HEK293 (cell line): Measurements from ENCODE around the gene ZNF224.
"Not testable (repeated sequence)": the region's sequence is repeated elsewhere in the genome, so short reads cannot be mapped to it uniquely, and the experiment has no call there.

Source experiments
- CTCF ChIA-PET: fragments of 350-600 bp; formaldehyde crosslinking; extraction: SDS; loops from one replicate; lab custom pipeline; 2021; ENCODE audit warnings: antibody characterized with exemption; lab: Yijun Ruan, JAX
- POLR2A ChIA-PET: fragments of 300-600 bp; formaldehyde crosslinking; extraction: SDS; loops from one replicate; lab custom pipeline; 2020; ENCODE audit warnings: antibody characterized with exemption, inconsistent platforms; lab: Yijun Ruan, JAX
- H3K27ac ChIP-seq: fragments of 200-500 bp; sonication (Bioruptor generic); 2 replicates; pipeline ENCODE4 v1.5.1; 2014; ENCODE audit warnings: low read depth, low read length, control low read depth, inconsistent platforms; ENCODE audit errors: extremely low read depth
- H3K36me3 ChIP-seq, 2 experiments: fragments of 200-500 bp in 1 of 2; sonication (Bioruptor generic) in 1 of 2; 1 replicate in 1 of 2; 2 replicates in 1 of 2; pipeline ENCODE4 v1.5.1; 2014 to 2017; ENCODE audit warnings: inconsistent platforms in 2 of 2, low read length in 2 of 2; ENCODE audit not compliant: control insufficient read depth in 2 of 2, insufficient read depth in 1 of 2
- H3K4me1 ChIP-seq: fragments of 200-500 bp; sonication (Bioruptor generic); 2 replicates; pipeline ENCODE4 v1.5.1; 2014; ENCODE audit warnings: mild to moderate bottlenecking, low read length, inconsistent platforms; ENCODE audit not compliant: control insufficient read depth, insufficient read depth
- H3K4me3 ChIP-seq: 2 replicates; pipeline ENCODE4 v1.5.1; 2011; ENCODE audit warnings: low read depth, mild to moderate bottlenecking, control low read depth, low read length, moderate library complexity
- H3K9me3 ChIP-seq: fragments of 200-500 bp; sonication (Bioruptor generic); 2 replicates; pipeline ENCODE4 v1.5.1; 2014; ENCODE audit warnings: low read depth, low read length, inconsistent platforms; ENCODE audit not compliant: control insufficient read depth, insufficient read depth
- EGR2 ChIP-seq: fragments of 450-650 bp; formaldehyde crosslinking; IDR thresholded peaks from 2 replicates; pipeline ENCODE4 v1.5.1; 2016; ENCODE audit warnings: low read depth, missing biosample characterization, missing genetic modification characterization
- IKZF3 ChIP-seq: fragments of 450-650 bp; IDR thresholded peaks from 2 replicates; pipeline ENCODE4 v1.5.0; 2018; ENCODE audit warnings: missing biosample characterization, mild to moderate bottlenecking, missing genetic modification characterization, moderate library complexity
- PRDM1 ChIP-seq: fragments of 450-650 bp; formaldehyde crosslinking; IDR thresholded peaks from 2 replicates; pipeline ENCODE4; 2016; ENCODE audit warnings: missing biosample characterization, missing genetic modification characterization
- SP3 ChIP-seq: fragments of 450-650 bp; formaldehyde crosslinking; IDR thresholded peaks from 2 replicates; pipeline ENCODE4 v1.5.1; 2016; ENCODE audit warnings: missing biosample characterization, missing genetic modification characterization
- ZBTB10 ChIP-seq: fragments of 450-650 bp; formaldehyde crosslinking; IDR thresholded peaks from 2 replicates; pipeline ENCODE4 v1.5.1; 2016; ENCODE audit warnings: missing biosample characterization, missing genetic modification characterization
- ZNF146 ChIP-seq: fragments of 450-650 bp; formaldehyde crosslinking; IDR thresholded peaks from 2 replicates; pipeline ENCODE4 v1.5.1; 2016; ENCODE audit warnings: missing biosample characterization, missing genetic modification characterization
- ZNF223 ChIP-seq: fragments of 450-650 bp; formaldehyde crosslinking; IDR thresholded peaks from 2 replicates; pipeline ENCODE4 v1.5.1; 2016; ENCODE audit warnings: missing biosample characterization, missing genetic modification characterization
- ZNF580 ChIP-seq: fragments of 450-650 bp; formaldehyde crosslinking; IDR thresholded peaks from 2 replicates; pipeline ENCODE4 v1.5.1; 2016; ENCODE audit warnings: missing biosample characterization, missing genetic modification characterization
- ZNF621 ChIP-seq: fragments of 450-650 bp; formaldehyde crosslinking; IDR thresholded peaks from 2 replicates; pipeline ENCODE4 v1.5.1; 2017; ENCODE audit warnings: missing biosample characterization, missing genetic modification characterization
- ZNF677 ChIP-seq: fragments of 450-650 bp; IDR thresholded peaks from 2 replicates; pipeline ENCODE4 v1.5.0; 2018; ENCODE audit warnings: missing biosample characterization, mild to moderate bottlenecking, missing genetic modification characterization, moderate library complexity
- TF ChIP-seq, protein P1 (sequence below): fragments of 450-650 bp; formaldehyde crosslinking; conservative IDR thresholded peaks from 2 replicates; pipeline ENCODE4 v1.5.1; 2016; ENCODE audit warnings: low read depth, missing biosample characterization, missing genetic modification characterization
- TF ChIP-seq, protein P2 (sequence below): fragments of 450-650 bp; formaldehyde crosslinking; IDR thresholded peaks from 2 replicates; pipeline ENCODE4 v1.5.1; 2016; ENCODE audit warnings: missing biosample characterization, missing genetic modification characterization

Gene ZNF224

DNA sequence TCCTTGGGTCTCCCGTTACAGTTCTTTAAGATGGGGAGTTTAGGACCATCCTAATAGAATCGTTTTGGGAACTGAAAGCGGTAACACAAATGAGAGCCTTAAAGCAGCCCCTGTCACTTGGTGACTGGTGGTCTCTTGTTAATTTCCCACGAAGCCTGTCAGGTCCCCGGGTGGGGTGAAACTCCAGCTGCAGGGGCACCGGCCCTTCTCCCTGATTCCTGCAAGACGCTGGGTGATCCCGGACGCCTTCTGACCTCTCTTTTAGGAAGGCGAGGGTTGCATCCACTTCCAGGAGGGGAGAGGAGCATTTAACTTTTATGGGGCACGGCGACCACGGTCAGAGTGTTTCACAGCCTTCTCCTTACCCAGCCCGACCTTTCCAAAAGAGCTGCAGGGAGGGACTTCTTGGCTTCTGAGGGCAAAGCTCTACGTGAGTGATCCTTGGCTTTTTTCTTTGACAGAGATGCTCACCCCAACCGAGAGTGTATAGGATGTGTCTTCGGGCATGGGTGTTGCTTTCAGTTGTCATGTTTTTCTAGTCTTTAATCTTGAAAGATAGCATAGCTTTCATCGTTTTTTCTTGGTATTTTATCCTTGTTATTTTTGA is 19.7 kb downstream of the ZNF224 start:
- ChIA-PET POLR2A (interaction anchor here (0.6 to 3.5 kb wide), 13 partner anchors 8 to 287 kb away, joined by 3 to 33 read pairs (median 5); partner anchors contain the start of genes ZNF223, ZNF224, ZNF226 and ZNF227), CTCF (interaction anchor here (0.6 to 1.2 kb wide), 8 partner anchors 11 to 832 kb away, joined by 3 to 4 read pairs (median 3); partner anchors contain the start of genes APOC2, ZNF226 and ZNF227)
- TF ChIP-seq ZNF677 (no peak), SP3 (tag by site-specific recombination) (no peak), ZBTB10 (tag by site-specific recombination) (0 out of 2 replicates have a peak, but pooled peaks have one; percentile 2), PRDM1 (0 out of 2 replicates have a peak, but pooled peaks have one; percentile 4), ZNF223 (0 out of 2 replicates have a peak, but pooled peaks have one; percentile 9), EGR2 (no peak), IKZF3 (tag by site-specific recombination) (peak; percentile 67), ZNF621 (tag by site-specific recombination) (no peak)
- TF ChIP-seq, protein P1, sequence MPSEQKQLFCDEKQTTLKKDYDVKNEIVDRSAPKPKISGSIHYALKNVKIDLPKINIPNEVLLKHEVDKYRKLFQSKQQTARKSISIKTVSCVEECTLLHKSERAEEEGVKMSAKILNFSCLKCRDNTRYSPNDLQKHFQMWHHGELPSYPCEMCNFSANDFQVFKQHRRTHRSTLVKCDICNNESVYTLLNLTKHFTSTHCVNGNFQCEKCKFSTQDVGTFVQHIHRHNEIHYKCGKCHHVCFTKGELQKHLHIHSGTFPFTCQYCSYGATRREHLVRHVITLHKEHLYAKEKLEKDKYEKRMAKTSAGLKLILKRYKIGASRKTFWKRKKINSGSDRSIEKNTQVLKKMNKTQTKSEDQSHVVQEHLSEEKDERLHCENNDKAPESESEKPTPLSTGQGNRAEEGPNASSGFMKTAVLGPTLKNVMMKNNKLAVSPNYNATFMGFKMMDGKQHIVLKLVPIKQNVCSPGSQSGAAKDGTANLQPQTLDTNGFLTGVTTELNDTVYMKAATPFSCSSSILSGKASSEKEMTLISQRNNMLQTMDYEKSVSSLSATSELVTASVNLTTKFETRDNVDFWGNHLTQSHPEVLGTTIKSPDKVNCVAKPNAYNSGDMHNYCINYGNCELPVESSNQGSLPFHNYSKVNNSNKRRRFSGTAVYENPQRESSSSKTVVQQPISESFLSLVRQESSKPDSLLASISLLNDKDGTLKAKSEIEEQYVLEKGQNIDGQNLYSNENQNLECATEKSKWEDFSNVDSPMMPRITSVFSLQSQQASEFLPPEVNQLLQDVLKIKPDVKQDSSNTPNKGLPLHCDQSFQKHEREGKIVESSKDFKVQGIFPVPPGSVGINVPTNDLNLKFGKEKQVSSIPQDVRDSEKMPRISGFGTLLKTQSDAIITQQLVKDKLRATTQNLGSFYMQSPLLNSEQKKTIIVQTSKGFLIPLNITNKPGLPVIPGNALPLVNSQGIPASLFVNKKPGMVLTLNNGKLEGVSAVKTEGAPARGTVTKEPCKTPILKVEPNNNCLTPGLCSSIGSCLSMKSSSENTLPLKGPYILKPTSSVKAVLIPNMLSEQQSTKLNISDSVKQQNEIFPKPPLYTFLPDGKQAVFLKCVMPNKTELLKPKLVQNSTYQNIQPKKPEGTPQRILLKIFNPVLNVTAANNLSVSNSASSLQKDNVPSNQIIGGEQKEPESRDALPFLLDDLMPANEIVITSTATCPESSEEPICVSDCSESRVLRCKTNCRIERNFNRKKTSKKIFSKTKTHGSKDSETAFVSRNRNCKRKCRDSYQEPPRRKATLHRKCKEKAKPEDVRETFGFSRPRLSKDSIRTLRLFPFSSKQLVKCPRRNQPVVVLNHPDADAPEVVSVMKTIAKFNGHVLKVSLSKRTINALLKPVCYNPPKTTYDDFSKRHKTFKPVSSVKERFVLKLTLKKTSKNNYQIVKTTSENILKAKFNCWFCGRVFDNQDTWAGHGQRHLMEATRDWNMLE (tag by site-specific recombination), result no peak
- TF ChIP-seq, protein P2, sequence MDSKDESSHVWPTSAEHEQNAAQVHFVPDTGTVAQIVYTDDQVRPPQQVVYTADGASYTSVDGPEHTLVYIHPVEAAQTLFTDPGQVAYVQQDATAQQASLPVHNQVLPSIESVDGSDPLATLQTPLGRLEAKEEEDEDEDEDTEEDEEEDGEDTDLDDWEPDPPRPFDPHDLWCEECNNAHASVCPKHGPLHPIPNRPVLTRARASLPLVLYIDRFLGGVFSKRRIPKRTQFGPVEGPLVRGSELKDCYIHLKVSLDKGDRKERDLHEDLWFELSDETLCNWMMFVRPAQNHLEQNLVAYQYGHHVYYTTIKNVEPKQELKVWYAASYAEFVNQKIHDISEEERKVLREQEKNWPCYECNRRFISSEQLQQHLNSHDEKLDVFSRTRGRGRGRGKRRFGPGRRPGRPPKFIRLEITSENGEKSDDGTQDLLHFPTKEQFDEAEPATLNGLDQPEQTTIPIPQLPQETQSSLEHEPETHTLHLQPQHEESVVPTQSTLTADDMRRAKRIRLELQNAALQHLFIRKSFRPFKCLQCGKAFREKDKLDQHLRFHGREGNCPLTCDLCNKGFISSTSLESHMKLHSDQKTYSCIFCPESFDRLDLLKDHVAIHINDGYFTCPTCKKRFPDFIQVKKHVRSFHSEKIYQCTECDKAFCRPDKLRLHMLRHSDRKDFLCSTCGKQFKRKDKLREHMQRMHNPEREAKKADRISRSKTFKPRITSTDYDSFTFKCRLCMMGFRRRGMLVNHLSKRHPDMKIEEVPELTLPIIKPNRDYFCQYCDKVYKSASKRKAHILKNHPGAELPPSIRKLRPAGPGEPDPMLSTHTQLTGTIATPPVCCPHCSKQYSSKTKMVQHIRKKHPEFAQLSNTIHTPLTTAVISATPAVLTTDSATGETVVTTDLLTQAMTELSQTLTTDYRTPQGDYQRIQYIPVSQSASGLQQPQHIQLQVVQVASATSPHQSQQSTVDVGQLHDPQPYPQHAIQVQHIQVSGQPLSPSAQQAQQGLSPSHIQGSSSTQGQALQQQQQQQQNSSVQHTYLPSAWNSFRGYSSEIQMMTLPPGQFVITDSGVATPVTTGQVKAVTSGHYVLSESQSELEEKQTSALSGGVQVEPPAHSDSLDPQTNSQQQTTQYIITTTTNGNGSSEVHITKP, result peak; percentile 99
- Histone ChIP-seq H3K9me3 (peaks cover 20% of the 10 kb centered on the region), H3K4me1 (peaks cover 14% of the 10 kb centered on the region), H3K36me3 (peaks cover 32 to 64% of the 10 kb centered on the region in 2 experiments), H3K27ac (peak overlapping the region; percentile 54; the same call in 1 of the 2 replicates), H3K4me3 (peak overlapping the region; percentile 54)

DNA sequence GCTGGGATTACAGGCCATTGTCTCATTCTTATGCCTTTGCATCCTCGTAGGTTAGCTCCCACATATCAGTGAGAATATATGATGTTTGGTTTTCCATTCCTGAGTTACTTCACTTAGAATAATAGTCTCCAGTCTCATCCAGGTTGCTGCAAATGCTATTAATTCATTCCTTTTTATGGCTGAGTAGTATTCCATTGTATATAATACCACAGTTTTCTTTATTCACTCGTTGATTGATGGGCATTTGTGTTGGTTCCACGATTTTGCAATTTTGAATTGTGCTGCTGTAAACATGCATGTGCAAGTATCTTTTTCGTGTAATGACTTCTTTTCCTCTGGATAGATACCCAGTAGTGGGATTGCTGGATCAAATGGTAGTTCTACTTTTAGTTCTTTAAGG is 27.0 kb downstream of the ZNF224 start:
- POLR2A ChIA-PET, CTCF ChIA-PET: not testable (repeated sequence)

More for the DNA sequence above, 27.0 kb downstream of the ZNF224 start:
- not testable (repeated sequence) for H3K27ac ChIP-seq, H3K4me3 ChIP-seq, H3K4me1 ChIP-seq, H3K9me3 ChIP-seq
- H3K36me3 ChIP-seq, result peaks cover 75 to 100% of the 10 kb centered on the region in 2 experiments
- TF ChIP-seq ZNF580 (tag by site-specific recombination) (0 out of 2 replicates have a peak, but pooled peaks have one; percentile 11), ZNF146 (peak; percentile 85)
